GM19455 (cell line): ENCODE data around the gene PIGA.
"Not testable (repeated sequence)": the region's sequence is repeated elsewhere in the genome, so short reads cannot be mapped to it uniquely, and the experiment has no call there.

Experiments
- ATAC-seq: cut with Tn5 transposase; IDR thresholded peaks from one replicate; pipeline ENCODE4 v1.9.1; 2021; ENCODE audit not compliant: unreplicated experiment

Gene PIGA

DNA sequence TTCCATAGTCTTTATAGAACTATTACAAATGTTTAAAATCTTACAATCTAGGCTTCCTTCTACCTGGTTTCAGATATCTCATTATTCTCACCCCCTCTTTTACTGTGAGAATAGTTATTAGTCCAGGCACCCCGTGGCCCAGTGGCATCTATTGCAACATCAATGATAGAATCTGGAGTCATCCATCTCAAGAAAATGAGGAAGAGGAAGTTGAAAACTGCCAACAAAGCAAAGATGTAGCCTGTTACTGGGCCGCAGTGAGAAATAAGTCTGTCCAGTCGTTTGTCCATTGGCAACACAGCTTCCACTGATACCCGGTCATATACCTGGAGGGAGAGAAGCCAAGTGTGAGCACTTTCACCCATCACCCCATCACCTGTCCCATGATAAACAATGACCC is 13.9 kb downstream of the PIGA start:
- no peak for ATAC-seq

DNA sequence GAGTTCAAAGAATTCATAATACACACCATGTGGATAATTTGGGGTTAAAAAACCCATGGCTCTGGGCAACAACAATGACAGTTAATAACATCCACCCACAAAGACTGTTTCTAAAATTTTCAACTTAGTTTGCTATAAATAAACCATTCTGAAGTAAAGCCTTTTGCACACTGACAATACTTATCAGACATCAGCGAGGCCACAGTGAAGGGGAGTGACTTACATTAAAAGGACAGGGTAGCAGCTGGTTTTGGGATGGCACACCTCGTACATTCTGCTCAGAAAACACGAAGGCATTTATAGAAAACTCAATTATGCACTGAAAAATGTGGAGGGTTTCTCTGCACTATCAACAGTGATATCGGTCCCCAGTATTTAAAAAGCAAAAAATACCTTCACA is 15.0 kb downstream of the PIGA start:
- ATAC-seq: no peak

- no peak for ATAC-seq
Observed at GRCh38 chrX:15319075-15319474, 16.2 kb downstream of the PIGA start.

DNA sequence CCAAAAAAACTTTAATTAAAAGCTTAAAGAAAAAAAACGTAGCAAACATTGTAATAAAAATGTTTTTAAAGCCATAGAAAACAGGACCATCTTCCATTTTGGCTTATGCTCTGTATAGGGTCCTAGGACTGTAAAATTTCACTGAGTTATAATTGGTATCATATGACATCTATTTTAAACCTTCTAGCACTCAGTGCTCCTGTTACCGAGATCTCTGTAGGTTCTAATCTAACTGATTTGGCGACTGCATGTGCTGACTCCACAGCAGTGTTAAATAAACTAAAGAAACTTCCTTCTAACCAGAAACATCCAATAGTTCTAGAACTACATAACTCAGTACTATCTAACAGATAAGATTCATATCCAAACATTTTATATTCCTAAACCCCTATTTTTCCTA is 19.8 kb downstream of the PIGA start, which contains the start of gene ASB11:
Gene ASB11 (minus strand): TSS at position 132 of the 400 bp plus-strand sequence. CDS start 35 bp downstream, at position 97.
- ATAC-seq: no peak

- no peak for ATAC-seq
Observed at GRCh38 chrX:15314472-15314871, 20.9 kb downstream of the PIGA start.

GRCh38 chrX:15311119-15311518 is 24.2 kb downstream of the PIGA start:
- ATAC-seq: no peak

GRCh38 chrX:15310117-15310516 is 25.2 kb downstream of the PIGA start:
- ATAC-seq: no peak

- ATAC-seq: not testable (repeated sequence)
Observed at GRCh38 chrX:15305899-15306298, 29.4 kb downstream of the PIGA start.

GRCh38 chrX:15301924-15302323 is 33.4 kb downstream of the PIGA start:
- no peak for ATAC-seq

GRCh38 chrX:15299941-15300851 is 35.1 kb downstream of the PIGA start:
- ATAC-seq: no peak

DNA sequence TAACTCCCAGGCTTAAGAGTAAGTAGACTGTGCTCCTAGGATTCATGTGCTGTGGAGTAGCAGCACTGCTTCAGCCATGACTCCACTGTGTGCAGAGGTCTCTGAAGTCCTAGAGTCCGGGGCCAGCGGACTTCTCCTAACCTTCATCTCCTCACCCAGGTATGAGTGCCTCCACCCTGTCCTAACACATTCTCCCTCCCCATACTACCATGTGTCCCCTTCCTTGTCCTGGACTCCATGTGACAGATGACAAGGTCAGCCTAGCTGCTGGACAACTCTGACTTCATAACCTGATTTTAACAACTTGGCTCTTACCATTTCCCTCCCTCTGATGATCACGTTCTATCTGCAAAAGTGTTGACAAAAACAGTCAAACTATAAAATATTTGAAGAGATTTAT is 36.5 kb downstream of the PIGA start:
- ATAC-seq: no peak

DNA sequence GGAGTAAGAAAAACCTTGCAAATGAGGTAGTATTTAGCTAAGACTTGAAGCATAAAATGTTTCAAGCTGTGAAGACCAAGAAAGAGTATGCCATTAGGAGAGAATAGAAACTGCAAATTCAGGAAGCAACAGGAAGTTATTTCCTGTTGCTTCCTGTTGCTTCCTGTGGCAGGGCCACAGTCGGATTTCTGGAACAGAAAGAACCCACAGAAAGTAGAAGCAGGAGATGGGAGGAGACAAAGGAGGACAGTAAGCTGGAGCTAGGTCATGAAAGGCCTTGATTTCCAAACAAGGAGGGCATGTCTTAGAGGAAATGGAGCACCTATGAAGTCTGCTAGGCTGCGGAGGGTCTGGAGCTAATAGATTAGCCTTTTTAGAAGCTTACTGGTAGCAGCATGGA is 37.1 kb downstream of the PIGA start:
- ATAC-seq: no peak

DNA sequence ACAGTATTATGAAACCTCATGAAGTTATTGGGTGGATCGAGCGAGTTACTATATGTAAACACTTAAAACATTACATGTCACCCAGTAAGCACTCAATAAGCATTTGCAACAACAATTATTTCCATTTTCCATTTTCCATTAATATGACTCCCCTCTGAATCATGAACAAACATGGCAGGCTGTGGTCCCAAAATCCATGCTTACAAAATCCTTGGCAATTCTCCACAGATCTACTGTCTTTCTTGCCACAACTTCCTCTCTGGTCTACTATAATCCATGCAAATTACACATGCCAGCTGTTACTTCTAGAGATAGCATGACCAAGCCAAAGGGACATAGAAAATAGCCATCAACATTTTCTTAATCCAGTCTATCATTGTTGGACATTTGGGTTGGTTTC is 41.9 kb downstream of the PIGA start:
- ATAC-seq: no peak

GRCh38 chrX:15292861-15293260 is 42.5 kb downstream of the PIGA start:
- no peak for ATAC-seq

- ATAC-seq: no peak
Observed at GRCh38 chrX:15277604-15278003, 57.7 kb downstream of the PIGA start.

DNA sequence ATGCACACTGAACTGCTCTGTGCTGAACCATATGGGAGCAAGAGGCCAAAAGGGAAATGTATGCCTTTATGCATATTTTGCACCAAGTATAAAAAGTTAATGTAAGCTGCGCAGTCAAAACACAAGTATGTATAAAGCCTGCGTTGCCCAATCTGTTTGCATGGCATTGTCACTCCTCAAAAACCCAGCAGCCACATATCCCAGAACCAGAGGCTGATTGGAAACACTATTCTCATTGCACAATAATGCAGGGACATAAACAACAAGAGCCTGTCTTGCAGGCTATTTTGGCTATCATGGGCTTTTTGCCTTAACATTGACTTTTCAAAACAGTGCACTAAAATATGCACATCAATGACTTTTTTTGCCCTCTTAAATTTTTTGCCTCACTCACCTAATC is 60.4 kb downstream of the PIGA start:
- no peak for ATAC-seq

GRCh38 chrX:15273275-15273674 is 62.0 kb downstream of the PIGA start:
- ATAC-seq: not testable (repeated sequence)

- ATAC-seq: no peak
Observed at GRCh38 chrX:15271757-15272156, 63.6 kb downstream of the PIGA start.

DNA sequence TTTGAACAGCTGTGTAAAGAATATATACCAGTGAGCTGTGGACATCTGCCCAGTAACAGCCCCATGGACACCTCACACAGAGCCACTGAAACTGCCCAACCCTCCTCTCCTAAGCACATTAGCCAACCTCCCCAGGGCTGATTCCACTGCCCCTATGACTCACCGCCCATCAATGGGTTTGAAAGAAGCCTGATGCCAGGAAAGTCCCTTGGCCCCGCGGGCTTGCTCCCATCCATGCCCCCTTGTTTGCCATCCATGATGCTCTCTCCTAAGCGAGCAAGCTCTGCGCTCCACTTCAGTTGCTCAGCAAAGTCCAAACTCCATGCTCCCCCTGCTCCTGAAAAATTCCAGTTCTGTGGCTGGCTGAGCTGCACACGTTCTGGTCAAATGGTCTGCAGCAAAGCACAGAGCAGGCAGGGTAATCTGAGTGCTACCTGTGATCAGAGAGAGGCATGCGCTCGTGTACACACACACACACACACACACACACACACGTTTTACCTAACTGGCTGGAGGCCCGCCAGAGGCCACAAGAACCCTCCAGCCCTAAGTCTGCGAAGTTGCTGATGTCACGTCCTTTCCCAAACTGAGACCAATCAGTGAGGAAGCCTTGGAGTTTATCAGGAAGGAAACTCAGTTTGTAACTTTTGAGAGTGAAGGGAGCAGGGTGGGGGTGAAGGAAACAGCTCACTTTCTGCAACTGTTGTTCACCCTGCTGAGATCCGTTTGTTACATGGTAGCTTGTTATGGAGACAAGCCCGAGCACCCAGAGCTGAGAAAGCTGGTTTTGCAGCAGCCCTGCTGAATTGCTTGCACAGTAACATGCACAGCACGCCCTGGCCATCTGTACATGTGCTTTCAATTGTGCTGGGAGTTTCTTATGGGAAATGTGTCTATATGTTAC is 65.5 kb downstream of the PIGA start, which contains the start of gene ASB9:
Gene ASB9 (minus strand): TSS at position 466 of the 904 bp plus-strand sequence. CDS start 209 bp downstream, at position 257.
- no peak for ATAC-seq
